HL-60 (cell line): ENCODE measurements around the gene PI4K2A.
A peak's percentile ranks its signal among the peaks of the same experiment; 100 is the strongest.

ENCODE experiments used
- DNase-seq, 2 experiments: peaks; one replicate each; pipeline ENCODE4 v3.0.0-alpha.2; 2010 to 2020; ENCODE audit warnings: low read depth in 1 of 2, low spot score in 1 of 2
- H3K27ac ChIP-seq: fragments of 250-450 bp; sonication (Bioruptor Pico); replicated peaks from 2 replicates; pipeline ENCODE4 v1.5.1; 2020; ENCODE audit warnings: mild to moderate bottlenecking, moderate library complexity
- H3K27me3 ChIP-seq: fragments of 250-450 bp; sonication (Bioruptor Pico); 2 replicates; pipeline ENCODE4 v1.5.1; 2021; ENCODE audit warnings: mild to moderate bottlenecking, moderate library complexity; ENCODE audit not compliant: insufficient read depth, poor library complexity, severe bottlenecking
- H3K4me3 ChIP-seq: replicated peaks from 2 replicates; pipeline ENCODE4 v1.5.1; 2011; ENCODE audit warnings: mild to moderate bottlenecking, control low read depth, low read length; ENCODE audit not compliant: insufficient read depth
- GABPA ChIP-seq: IDR thresholded peaks from 2 replicates; pipeline ENCODE4 v1.6.1; 2012; ENCODE audit warnings: low read depth
- POLR2AphosphoS5 ChIP-seq: IDR thresholded peaks from 2 replicates; pipeline ENCODE4 v1.6.1; 2012; ENCODE audit warnings: low read depth
- SPI1 ChIP-seq: IDR thresholded peaks from 2 replicates; pipeline ENCODE4 v1.6.1; 2012; ENCODE audit warnings: low read depth, mild to moderate bottlenecking, borderline replicate concordance
- TF ChIP-seq, protein P1 (sequence below): IDR thresholded peaks from 2 replicates; pipeline ENCODE4 v1.6.1; 2012; ENCODE audit warnings: low read depth; ENCODE audit not compliant: insufficient replicate concordance
- TF ChIP-seq, protein P2 (sequence below): IDR thresholded peaks from one replicate; pipeline ENCODE4 v1.5.1; 2011; ENCODE audit warnings: low read length, control low read depth, inconsistent platforms; ENCODE audit not compliant: insufficient read depth

PI4K2A gene

DNA sequence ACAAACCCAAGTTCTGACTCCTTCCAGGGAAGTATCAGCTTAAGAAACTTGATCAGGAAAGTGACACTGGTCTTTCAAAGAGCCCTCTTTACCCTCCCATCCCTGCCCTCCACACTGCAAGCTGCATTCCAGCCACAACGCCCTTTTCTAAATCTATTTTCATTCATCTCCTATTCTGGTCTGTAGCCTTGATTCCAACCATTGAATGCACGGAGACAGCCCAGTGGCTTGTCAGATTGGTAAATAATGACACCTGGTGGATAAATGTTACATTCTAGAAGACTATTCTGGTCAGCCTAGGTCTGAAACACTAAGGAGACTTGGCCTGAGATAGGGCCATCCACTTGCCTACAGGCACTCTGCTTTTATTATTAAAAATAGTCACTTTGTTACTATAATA lies 28.1 kb upstream of the PI4K2A start:
- DNase-seq = peak in 1 of 2 experiments; percentile 19
- Histone ChIP-seq H3K27ac (no peak overlapping the region), H3K4me3 (no peak overlapping the region), H3K27me3 (no peaks in the 10 kb centered on the region)
- TF ChIP-seq, protein P1, sequence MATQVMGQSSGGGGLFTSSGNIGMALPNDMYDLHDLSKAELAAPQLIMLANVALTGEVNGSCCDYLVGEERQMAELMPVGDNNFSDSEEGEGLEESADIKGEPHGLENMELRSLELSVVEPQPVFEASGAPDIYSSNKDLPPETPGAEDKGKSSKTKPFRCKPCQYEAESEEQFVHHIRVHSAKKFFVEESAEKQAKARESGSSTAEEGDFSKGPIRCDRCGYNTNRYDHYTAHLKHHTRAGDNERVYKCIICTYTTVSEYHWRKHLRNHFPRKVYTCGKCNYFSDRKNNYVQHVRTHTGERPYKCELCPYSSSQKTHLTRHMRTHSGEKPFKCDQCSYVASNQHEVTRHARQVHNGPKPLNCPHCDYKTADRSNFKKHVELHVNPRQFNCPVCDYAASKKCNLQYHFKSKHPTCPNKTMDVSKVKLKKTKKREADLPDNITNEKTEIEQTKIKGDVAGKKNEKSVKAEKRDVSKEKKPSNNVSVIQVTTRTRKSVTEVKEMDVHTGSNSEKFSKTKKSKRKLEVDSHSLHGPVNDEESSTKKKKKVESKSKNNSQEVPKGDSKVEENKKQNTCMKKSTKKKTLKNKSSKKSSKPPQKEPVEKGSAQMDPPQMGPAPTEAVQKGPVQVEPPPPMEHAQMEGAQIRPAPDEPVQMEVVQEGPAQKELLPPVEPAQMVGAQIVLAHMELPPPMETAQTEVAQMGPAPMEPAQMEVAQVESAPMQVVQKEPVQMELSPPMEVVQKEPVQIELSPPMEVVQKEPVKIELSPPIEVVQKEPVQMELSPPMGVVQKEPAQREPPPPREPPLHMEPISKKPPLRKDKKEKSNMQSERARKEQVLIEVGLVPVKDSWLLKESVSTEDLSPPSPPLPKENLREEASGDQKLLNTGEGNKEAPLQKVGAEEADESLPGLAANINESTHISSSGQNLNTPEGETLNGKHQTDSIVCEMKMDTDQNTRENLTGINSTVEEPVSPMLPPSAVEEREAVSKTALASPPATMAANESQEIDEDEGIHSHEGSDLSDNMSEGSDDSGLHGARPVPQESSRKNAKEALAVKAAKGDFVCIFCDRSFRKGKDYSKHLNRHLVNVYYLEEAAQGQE = no peak
- no peak for TF ChIP-seq GABPA
- TF ChIP-seq, protein P2, sequence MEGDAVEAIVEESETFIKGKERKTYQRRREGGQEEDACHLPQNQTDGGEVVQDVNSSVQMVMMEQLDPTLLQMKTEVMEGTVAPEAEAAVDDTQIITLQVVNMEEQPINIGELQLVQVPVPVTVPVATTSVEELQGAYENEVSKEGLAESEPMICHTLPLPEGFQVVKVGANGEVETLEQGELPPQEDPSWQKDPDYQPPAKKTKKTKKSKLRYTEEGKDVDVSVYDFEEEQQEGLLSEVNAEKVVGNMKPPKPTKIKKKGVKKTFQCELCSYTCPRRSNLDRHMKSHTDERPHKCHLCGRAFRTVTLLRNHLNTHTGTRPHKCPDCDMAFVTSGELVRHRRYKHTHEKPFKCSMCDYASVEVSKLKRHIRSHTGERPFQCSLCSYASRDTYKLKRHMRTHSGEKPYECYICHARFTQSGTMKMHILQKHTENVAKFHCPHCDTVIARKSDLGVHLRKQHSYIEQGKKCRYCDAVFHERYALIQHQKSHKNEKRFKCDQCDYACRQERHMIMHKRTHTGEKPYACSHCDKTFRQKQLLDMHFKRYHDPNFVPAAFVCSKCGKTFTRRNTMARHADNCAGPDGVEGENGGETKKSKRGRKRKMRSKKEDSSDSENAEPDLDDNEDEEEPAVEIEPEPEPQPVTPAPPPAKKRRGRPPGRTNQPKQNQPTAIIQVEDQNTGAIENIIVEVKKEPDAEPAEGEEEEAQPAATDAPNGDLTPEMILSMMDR = no peak
- TF ChIP-seq SPI1 = no peak

DNA sequence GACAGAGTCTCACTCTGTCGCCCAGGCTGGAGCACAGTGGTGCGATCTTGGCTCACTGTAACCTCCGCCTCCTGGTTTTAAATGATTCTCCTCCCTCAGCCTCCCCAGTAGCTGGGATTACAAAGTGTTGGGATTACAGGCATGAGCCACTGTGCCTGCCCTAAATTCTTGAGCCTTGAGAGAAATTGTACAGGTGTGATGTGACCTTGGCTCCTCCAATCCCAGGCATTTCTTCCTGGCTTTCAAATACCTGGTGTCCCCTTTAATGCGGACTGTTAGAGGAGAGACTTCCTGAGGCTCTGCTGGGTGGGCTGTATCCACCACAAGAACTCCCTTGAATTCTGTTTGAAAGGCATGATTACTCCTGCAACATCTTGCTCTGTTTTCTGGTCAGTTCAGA lies 22.2 kb upstream of the PI4K2A start:
- H3K27ac ChIP-seq = no peak overlapping the region
- no peak overlapping the region for H3K4me3 ChIP-seq
- TF ChIP-seq SPI1 (no peak), POLR2AphosphoS5 (no peak), GABPA (no peak)
- TF ChIP-seq, protein P2 = no peak
- TF ChIP-seq, protein P1 = no peak
- no peak for DNase-seq
- no peaks in the 10 kb centered on the region for H3K27me3 ChIP-seq

DNA sequence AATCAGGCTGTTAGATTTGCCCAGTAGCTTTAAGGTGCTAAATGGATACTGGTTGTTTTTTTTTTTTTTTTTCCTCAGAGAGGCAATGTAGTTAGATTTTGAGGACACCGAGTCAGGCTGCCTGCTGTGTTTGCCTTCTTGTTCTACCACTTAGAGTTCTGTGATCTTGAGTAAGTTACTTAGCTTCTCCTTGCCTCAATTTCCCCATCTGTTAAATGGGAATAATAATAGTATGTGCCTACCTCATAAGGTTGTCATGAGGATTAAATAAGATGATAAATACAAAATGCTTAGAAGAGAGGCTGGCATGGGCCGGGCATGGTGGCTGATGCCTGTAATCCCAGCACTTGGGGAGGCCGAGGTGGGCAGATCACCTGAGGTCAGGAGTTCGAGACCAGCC lies 21.7 kb upstream of the PI4K2A start:
- H3K27me3 ChIP-seq = no peaks in the 10 kb centered on the region
- H3K27ac ChIP-seq = no peak overlapping the region
- TF ChIP-seq POLR2AphosphoS5 = no peak
- TF ChIP-seq, protein P2 = no peak
- no peak for TF ChIP-seq GABPA
- TF ChIP-seq, protein P1 = no peak
- TF ChIP-seq SPI1 = no peak
- DNase-seq = no peak
- no peak overlapping the region for H3K4me3 ChIP-seq
